HAP-1 (cell line): ENCODE results near the gene MS4A6A.
"Not testable (repeated sequence)": the region's sequence is repeated elsewhere in the genome, so short reads cannot be mapped to it uniquely, and the experiment has no call there.

ENCODE experiments used
- DNase-seq, 2 experiments: peaks; one replicate each; pipeline ENCODE4 v3.0.0-alpha.2; 2016 to 2020; ENCODE audit warnings: low spot score in 2 of 2
- H3K27me3 ChIP-seq: fragments of 250-450 bp; sonication (Bioruptor Pico); 2 replicates; pipeline ENCODE4 v1.5.1; 2020; ENCODE audit warnings: low read depth, mild to moderate bottlenecking, moderate library complexity
- H3K36me3 ChIP-seq: fragments of 250-450 bp; sonication (Bioruptor Pico); replicated peaks from 2 replicates; pipeline ENCODE4 v1.5.1; 2020; ENCODE audit warnings: mild to moderate bottlenecking
- H3K4me1 ChIP-seq: fragments of 250-450 bp; sonication (Bioruptor Pico); 2 replicates; pipeline ENCODE4 v1.5.1; 2020; ENCODE audit warnings: mild to moderate bottlenecking
- H3K4me3 ChIP-seq: fragments of 250-450 bp; sonication (Bioruptor Pico); 2 replicates; pipeline ENCODE4 v1.5.1; 2020; ENCODE audit warnings: mild to moderate bottlenecking, moderate library complexity
- H3K9me3 ChIP-seq: fragments of 250-450 bp; sonication (Bioruptor Pico); 2 replicates; pipeline ENCODE4 v1.5.1; 2020; ENCODE audit warnings: mild to moderate bottlenecking, moderate library complexity
- in situ Hi-C: fragments of 300-500 bp; cut with MboI; formaldehyde crosslinking; loops from 3 replicates; pipeline ENCODE4 v1.14.3; 2020; ENCODE audit warnings: low sequenced_read_pairs, inconsistent platforms, mixed read lengths

Gene MS4A6A

DNA sequence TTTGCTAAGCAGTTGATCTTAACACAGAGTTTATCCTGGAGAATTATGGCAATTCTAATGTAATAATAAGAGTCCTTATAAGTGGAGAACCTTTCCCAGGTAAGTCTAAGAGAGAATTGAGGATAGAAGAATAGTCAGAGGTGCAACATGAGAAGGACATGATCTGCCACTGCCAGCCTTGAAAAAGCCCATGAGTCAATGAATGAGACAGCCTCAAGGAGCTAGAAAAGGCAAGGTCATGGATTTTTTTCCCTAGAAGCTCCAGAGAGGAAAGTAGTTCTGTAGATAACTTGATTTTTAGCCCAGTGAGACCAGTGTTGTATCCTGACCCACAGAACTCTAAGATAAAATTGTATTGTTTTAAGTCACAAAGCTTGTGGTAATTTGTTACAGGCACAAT, 16.9 kb downstream of the MS4A6A start:
- peaks cover 12% of the 10 kb centered on the region for H3K9me3 ChIP-seq

DNA sequence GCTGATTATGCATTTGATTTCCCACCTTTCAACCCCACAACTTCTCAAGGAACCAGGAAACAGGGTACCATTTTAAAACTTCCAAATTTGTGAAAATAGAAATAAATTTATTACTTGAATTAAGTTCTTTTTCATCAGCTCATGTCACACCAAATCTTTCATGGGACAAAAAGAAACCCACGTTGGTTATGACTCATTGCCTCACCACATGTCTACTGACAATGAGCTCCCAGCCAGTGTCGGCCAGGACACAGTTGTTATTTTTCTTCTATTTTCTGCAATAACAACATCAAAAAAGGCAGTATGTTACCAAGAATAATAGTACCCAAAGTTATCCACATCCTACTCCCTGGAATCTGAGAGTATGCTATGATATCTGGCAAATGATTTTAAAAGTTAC, 17.3 kb downstream of the MS4A6A start:
- no peaks in the 10 kb centered on the region for H3K27me3 ChIP-seq
- no peaks in the 10 kb centered on the region for H3K36me3 ChIP-seq
- H3K4me3 ChIP-seq = no peak overlapping the region
- peaks cover 12% of the 10 kb centered on the region for H3K9me3 ChIP-seq
- DNase-seq = no peak
- no peaks in the 10 kb centered on the region for H3K4me1 ChIP-seq
- in situ Hi-C loops = no loop called here

More for the DNA sequence above, 16.9 kb downstream of the MS4A6A start:
- H3K36me3 ChIP-seq = no peaks in the 10 kb centered on the region
- H3K4me1 ChIP-seq = no peaks in the 10 kb centered on the region
- in situ Hi-C loops = no loop called here
- no peak overlapping the region for H3K4me3 ChIP-seq
- no peak for DNase-seq
- no peaks in the 10 kb centered on the region for H3K27me3 ChIP-seq

DNA sequence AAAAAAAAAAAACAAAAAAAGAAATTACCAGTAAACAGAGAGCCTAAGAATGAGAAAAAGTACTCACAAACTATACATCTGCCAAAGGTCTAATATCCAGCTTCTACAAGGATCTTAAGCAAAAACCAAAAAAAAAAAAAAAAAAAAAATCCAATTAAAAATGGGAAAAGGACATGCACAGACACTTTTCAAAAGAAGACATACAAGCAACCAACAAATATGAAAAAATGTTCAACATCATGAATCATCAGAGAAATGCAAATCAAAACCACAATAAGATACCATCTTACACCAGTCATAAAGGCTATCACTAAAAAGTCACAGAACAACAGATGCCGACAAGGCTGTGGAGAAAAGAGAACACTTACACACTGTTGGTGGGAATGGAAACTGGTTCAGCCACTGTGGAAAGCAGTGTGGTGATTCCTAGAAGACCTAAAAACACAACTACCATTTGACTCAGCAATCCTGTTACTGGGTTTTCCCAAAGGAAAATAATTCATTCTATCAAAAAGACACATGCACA, 18.3 kb downstream of the MS4A6A start:
- in situ Hi-C loops = no loop called here
- DNase-seq = no peak

DNA sequence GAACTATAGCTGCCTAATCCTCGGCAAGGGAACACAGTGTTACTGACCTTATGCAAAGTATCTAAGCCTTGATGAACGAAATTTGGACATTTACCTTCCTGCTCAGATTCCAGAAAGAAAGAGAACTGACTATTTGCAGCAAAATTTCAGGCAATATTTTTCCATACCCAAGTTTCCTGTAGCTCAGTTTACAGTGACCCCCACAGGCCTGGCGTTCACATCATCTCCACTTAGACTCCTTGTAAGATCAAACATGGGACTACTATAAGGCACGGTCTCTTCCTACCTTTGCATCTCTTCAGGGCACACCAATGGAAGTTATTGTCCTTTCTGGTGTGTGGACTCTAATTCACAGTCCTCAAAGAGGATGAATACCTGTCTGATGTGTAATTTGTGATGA, 21.1 kb downstream of the MS4A6A start:
- Histone ChIP-seq H3K4me3 (no peak overlapping the region), H3K4me1 (no peaks in the 10 kb centered on the region), H3K36me3 (no peaks in the 10 kb centered on the region), H3K9me3 (no peaks in the 10 kb centered on the region), H3K27me3 (no peaks in the 10 kb centered on the region)
- in situ Hi-C loops = no loop called here
- DNase-seq = no peak

More for the DNA sequence above, 18.3 kb downstream of the MS4A6A start:
- H3K9me3 ChIP-seq = peaks cover 9% of the 10 kb centered on the region
- no peak overlapping the region for H3K4me3 ChIP-seq
- H3K27me3 ChIP-seq = no peaks in the 10 kb centered on the region
- H3K4me1 ChIP-seq = no peaks in the 10 kb centered on the region
- H3K36me3 ChIP-seq = no peaks in the 10 kb centered on the region

DNA sequence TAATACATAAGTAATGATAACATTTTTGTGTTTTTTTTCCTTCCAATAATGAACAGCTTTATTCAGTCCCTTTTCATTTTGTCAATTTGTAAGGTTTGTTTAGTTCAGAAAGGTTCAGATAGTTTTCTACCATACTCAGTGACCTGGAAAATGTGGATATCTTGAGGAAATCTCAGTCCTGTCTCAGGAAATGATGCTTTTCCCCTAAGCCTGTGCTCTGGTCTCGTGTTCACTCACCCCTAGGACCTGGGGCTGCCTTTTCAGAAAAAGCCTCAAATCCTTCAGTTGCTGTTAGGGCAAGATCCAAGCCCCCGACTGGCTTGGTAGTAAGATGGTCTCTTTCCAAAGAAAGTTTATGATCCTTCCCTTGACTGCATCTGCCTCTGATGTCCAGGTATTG, 21.8 kb downstream of the MS4A6A start:
- no peaks in the 10 kb centered on the region for H3K9me3 ChIP-seq
- in situ Hi-C loops = no loop called here
- H3K4me3 ChIP-seq = no peak overlapping the region
- H3K27me3 ChIP-seq = no peaks in the 10 kb centered on the region
- H3K4me1 ChIP-seq = no peaks in the 10 kb centered on the region
- H3K36me3 ChIP-seq = no peaks in the 10 kb centered on the region
- DNase-seq = no peak

DNA sequence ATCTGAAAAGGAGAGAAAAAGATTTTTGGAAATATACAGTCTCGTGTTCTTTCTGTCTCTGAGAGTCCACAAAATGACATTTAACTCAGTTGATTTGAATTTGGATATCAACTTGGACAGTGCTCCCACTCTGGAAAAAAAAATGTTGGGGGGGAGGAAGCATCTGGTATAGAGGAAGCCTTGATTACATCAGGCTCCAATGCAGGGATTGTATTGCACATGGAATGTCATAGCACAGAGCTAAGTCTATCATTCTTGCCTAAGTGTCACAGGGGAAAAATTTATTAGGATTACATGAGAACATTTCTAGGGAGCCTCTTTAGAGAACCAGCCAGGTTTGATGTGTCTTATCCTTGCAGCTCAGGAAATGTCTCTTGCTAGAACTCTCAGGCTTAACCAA, 23.0 kb downstream of the MS4A6A start:
- no peaks in the 10 kb centered on the region for H3K9me3 ChIP-seq
- H3K27me3 ChIP-seq = no peaks in the 10 kb centered on the region
- no peaks in the 10 kb centered on the region for H3K4me1 ChIP-seq
- no peak overlapping the region for H3K4me3 ChIP-seq
- DNase-seq = no peak
- H3K36me3 ChIP-seq = no peaks in the 10 kb centered on the region
- in situ Hi-C loops = no loop called here

DNA sequence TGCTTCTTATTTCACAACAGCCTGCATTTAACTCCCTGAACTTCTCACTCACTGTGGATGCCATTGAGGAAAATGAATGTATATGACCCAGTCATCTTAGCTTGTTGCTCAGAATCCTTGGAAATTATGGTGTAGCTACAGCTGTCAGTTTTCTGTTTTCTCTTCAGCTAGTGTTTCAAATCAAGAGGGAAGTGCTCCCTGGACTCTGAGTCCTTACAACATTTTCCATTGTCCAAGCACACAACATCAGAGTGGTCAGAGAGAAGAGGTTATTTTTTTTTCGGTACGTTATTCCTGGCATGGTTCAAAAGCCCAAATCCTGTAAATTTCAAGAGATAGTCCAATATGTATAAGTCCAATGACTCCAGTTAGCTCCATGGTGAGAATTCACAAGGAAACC, 23.6 kb downstream of the MS4A6A start:
- Histone ChIP-seq H3K27me3 (no peaks in the 10 kb centered on the region), H3K4me1 (no peaks in the 10 kb centered on the region), H3K4me3 (no peak overlapping the region), H3K36me3 (no peaks in the 10 kb centered on the region), H3K9me3 (no peaks in the 10 kb centered on the region)
- no peak for DNase-seq
- in situ Hi-C loops = no loop called here

DNA sequence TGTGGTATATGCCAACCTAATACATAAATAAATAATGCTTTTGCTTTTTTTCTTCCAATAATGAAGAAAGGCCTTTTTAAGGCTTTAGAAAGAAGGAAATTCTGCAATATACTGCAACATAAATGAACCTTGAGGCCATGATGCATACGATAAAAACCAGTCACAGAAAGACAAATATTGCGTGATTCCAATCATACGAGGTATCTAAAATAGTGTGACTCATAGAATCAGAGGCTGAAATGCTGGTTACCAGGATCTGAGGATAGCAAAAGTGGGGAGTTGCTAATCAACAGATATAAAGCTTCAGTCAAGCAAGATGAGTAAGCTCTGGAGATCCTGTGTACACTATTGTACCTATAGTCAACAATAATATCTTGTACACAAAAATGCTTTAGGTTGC, 24.2 kb downstream of the MS4A6A start:
- no peaks in the 10 kb centered on the region for H3K36me3 ChIP-seq
- H3K4me3 ChIP-seq = no peak overlapping the region
- no peaks in the 10 kb centered on the region for H3K4me1 ChIP-seq
- in situ Hi-C loops = no loop called here
- no peaks in the 10 kb centered on the region for H3K27me3 ChIP-seq
- H3K9me3 ChIP-seq = no peaks in the 10 kb centered on the region
- DNase-seq = no peak

DNA sequence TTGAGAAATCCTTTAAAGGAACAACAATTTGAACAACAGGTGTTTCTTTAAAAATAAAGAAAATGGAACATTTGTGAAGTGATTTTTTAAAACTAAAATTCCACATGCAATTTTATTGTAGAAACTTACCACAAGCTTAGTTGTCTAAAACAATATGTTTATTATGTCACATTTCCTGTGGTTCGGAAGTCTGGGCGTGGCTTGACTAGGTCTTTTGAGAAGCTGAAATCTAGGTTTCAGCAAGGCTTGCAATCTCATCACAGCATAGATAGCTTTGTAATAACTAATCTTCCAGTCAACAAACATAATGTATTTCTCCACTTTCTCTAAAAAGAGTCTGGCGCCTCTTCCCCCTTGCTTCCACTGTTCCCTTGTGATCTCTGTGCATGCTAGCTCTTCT, 27.0 kb downstream of the MS4A6A start:
- no peak for DNase-seq
- no peaks in the 10 kb centered on the region for H3K4me1 ChIP-seq
- H3K36me3 ChIP-seq = no peaks in the 10 kb centered on the region
- H3K9me3 ChIP-seq = no peaks in the 10 kb centered on the region
- in situ Hi-C loops = no loop called here
- H3K4me3 ChIP-seq = no peak overlapping the region
- H3K27me3 ChIP-seq = no peaks in the 10 kb centered on the region

DNA sequence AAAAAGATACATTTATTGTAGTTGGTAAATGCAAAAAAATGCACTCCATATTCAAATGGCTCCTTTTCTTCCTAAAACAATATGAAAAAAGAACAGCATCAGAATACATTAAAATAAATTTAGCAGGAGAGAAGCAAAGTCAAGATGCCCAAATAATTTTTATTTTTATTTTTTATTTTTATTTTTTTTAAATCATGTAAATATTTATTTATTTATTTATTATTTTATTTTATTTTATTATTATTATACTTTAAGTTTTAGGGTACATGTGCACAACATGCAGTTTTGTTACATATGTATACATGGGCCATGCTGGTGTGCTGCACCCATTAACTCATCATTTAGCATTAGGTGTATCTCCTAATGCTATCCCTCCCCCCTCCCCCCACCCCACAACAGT, 30.2 kb downstream of the MS4A6A start:
- H3K36me3 ChIP-seq, DNase-seq, H3K4me1 ChIP-seq, in situ Hi-C loops, H3K9me3 ChIP-seq, H3K27me3 ChIP-seq, H3K4me3 ChIP-seq: not testable (repeated sequence)

DNA sequence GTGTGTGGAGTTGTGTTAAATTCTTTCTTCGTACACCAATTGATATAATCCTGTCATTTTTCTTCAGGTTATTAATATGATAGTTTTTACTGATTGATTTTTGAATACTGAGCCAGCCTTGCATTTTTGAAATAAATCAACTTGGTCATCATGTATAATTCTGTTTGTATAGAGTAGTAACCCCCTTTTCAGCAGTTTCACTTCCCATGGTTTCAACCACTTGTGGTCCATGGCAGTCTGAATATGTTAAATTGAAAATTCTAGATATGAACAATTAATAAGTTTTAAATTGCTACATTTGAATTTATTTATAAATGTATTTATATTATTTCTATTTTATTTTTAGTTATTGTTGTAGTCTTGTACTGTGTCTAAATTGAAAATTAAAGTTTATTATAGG, 32.6 kb downstream of the MS4A6A start:
- in situ Hi-C loops = no loop called here
- Histone ChIP-seq H3K4me3 (no peak overlapping the region), H3K9me3 (no peaks in the 10 kb centered on the region), H3K36me3 (no peaks in the 10 kb centered on the region), H3K4me1 (no peaks in the 10 kb centered on the region), H3K27me3 (no peaks in the 10 kb centered on the region)
- DNase-seq = no peak

DNA sequence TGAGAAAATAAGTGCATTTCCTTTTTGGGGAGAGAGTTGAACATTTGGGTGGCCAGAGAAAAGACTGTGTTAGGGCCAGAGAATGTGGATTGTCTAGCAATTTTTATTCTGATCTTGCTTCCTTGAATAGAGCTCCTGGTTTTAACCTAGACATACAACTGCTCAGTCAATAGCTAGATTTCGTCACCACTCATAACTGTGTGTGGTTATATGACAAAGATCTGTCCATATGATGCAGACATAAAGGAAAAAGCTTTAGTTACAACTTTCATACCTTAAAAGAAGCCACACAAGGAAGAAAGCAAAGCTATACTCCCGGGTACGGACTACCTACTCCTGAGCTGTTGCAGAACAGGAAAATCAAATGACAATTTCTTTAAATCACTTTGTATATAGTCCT, 37.2 kb downstream of the MS4A6A start:
- Histone ChIP-seq H3K4me1 (no peaks in the 10 kb centered on the region), H3K27me3 (no peaks in the 10 kb centered on the region), H3K9me3 (no peaks in the 10 kb centered on the region), H3K36me3 (no peaks in the 10 kb centered on the region), H3K4me3 (no peak overlapping the region)
- DNase-seq = no peak
- in situ Hi-C loops = no loop called here

DNA sequence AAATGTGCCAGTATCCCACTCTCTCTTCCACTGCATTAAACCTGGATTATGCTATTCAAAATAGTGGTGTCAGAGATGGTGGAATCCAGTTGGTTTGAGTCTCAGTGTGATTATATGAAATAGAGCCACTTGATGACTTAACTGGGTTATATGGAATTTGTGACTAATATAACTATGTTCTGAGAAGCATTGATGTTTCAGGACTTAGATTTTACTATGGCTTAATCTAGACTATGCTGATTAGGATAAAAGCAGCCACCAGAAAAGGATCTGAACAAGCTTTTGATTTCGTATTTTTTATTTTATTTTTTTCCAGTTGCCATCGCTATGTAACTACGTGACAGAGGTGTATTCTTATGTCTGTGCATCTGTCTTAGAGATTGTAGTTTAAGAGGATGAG, 39.1 kb downstream of the MS4A6A start:
- H3K9me3 ChIP-seq = no peaks in the 10 kb centered on the region
- no peaks in the 10 kb centered on the region for H3K27me3 ChIP-seq
- no peak overlapping the region for H3K4me3 ChIP-seq
- no peak for DNase-seq
- no peaks in the 10 kb centered on the region for H3K36me3 ChIP-seq
- H3K4me1 ChIP-seq = no peaks in the 10 kb centered on the region
- in situ Hi-C loops = no loop called here

DNA sequence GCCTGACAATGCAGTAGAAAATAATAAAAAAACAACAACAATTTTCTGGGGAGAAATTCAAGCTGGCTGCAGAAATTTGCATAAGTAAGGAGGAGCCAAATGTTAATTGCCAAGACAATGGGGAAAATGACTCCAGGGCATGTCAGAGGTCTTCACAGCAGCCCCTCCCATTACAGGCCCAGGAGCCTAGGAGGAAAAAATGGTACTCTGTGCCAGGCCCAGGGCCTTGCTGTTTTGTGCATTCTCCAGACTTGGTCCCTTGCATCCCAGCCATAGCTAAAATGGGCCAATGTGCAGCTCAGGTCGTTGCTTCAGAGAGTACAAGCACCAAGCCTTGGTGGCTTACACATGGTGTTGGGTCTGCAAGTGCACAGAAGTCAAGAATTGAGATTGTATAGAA, 49.0 kb downstream of the MS4A6A start:
- no peak overlapping the region for H3K4me3 ChIP-seq
- peaks cover 3% of the 10 kb centered on the region; the same call in 1 of the 2 replicates for H3K9me3 ChIP-seq
- in situ Hi-C loops = loop anchor here (10.0 kb wide), 1 partner anchor 309 kb away; no protein-coding TSS in a partner anchor
- H3K36me3 ChIP-seq = no peaks in the 10 kb centered on the region
- H3K4me1 ChIP-seq = peaks cover 9% of the 10 kb centered on the region
- no peaks in the 10 kb centered on the region for H3K27me3 ChIP-seq
- no peak for DNase-seq

DNA sequence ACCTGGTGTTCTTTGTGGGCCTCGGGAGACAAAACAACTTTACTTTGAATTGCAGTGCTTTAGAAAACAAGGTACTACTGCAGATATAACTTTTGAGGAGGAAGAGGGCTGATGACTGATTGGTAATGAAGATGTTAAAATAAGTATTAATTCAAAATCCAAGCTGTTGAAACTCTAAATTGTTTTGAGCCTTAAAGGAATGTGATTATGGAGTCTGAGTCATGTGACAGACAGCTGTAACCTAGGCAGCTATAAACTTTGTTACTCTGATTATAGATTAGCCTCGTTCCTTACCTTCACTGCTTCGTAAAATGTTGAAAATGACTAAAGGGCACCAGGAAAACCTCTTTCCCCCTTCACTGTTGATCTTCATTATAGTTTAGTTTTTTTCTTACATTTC, 51.0 kb downstream of the MS4A6A start:
- Histone ChIP-seq H3K9me3 (peaks cover 3% of the 10 kb centered on the region; the same call in 1 of the 2 replicates), H3K27me3 (no peaks in the 10 kb centered on the region), H3K4me3 (no peak overlapping the region), H3K36me3 (no peaks in the 10 kb centered on the region), H3K4me1 (peaks cover 21% of the 10 kb centered on the region)
- no peak for DNase-seq
- in situ Hi-C loops = loop anchor here (10.0 kb wide), 1 partner anchor 307 kb away; no protein-coding TSS in a partner anchor
